Parathyroid adenoma (tissue), 2 donors: ENCODE measurements around the gene STK32C.

Experiments used
- H2AFZ ChIP-seq: fragments of 300-600 bp; sonication (generic); one replicate; pipeline ENCODE4 v1.7.0; 2017; ENCODE audit warnings: antibody characterized with exemption, mild to moderate bottlenecking
- H3K27ac ChIP-seq: fragments of 300-600 bp; sonication (generic); one replicate; pipeline ENCODE4 v1.7.0; 2017
- H3K27me3 ChIP-seq: fragments of 300-600 bp; sonication (generic); one replicate; pipeline ENCODE4 v1.7.0; 2017; ENCODE audit warnings: low read length; ENCODE audit not compliant: control insufficient read depth, insufficient read depth
- H3K36me3 ChIP-seq: fragments of 300-600 bp; sonication (generic); one replicate; pipeline ENCODE4 v1.7.0; 2017; ENCODE audit warnings: low read length; ENCODE audit not compliant: control insufficient read depth, insufficient read depth
- H3K4me1 ChIP-seq: fragments of 300-600 bp; sonication (generic); one replicate; pipeline ENCODE4 v1.7.0; 2017; ENCODE audit warnings: control low read depth
- H3K4me2 ChIP-seq: fragments of 300-600 bp; sonication (generic); one replicate; pipeline ENCODE4 v1.7.0; 2017; ENCODE audit warnings: low read length
- H3K4me3 ChIP-seq: fragments of 300-600 bp; sonication (generic); one replicate; pipeline ENCODE4 v1.7.0; 2017; ENCODE audit warnings: low read depth, low read length
- H3K79me2 ChIP-seq: fragments of 300-600 bp; sonication (generic); one replicate; pipeline ENCODE4 v1.7.0; 2017; ENCODE audit warnings: control low read depth
- H3K9ac ChIP-seq: fragments of 300-600 bp; sonication (generic); one replicate; pipeline ENCODE4 v1.7.0; 2017; ENCODE audit warnings: mild to moderate bottlenecking
- H3K9me3 ChIP-seq: fragments of 300-600 bp; sonication (generic); one replicate; pipeline ENCODE4 v1.7.0; 2017; ENCODE audit warnings: low read length; ENCODE audit not compliant: control insufficient read depth
- CTCF ChIP-seq: fragments of 300-600 bp; sonication (generic); IDR thresholded peaks from one replicate; pipeline ENCODE4 v1.7.0; 2017; ENCODE audit warnings: antibody characterized with exemption, mild to moderate bottlenecking
- donor health status: primary hyperparathyroidism.

Gene STK32C

GRCh38 chr10:132308587-132309470 is 1.1 kb upstream of the STK32C start:
- H2AFZ ChIP-seq = peak overlapping the region; percentile 92
- peaks cover 2% of the 10 kb centered on the region for H3K4me1 ChIP-seq
- no peaks in the 10 kb centered on the region for H3K36me3 ChIP-seq
- no peaks in the 10 kb centered on the region for H3K27me3 ChIP-seq
- peaks cover 1% of the 10 kb centered on the region for H3K79me2 ChIP-seq
- peak overlapping the region; percentile 86 for H3K4me2 ChIP-seq
- H3K4me3 ChIP-seq = peak overlapping the region; percentile 69
- no peak for TF ChIP-seq CTCF
- no peaks in the 10 kb centered on the region for H3K9me3 ChIP-seq
- no peak overlapping the region for H3K9ac ChIP-seq
- H3K27ac ChIP-seq = peak overlapping the region; percentile 76

GRCh38 chr10:132306864-132307751 is 642 bp downstream of the STK32C start:
- H3K9me3 ChIP-seq = no peaks in the 10 kb centered on the region
- H3K27ac ChIP-seq = no peak overlapping the region
- H3K27me3 ChIP-seq = no peaks in the 10 kb centered on the region
- no peak overlapping the region for H3K9ac ChIP-seq
- H3K36me3 ChIP-seq = no peaks in the 10 kb centered on the region
- peak overlapping the region; percentile 48 for H3K4me3 ChIP-seq
- H2AFZ ChIP-seq = peak overlapping the region; percentile 86
- no peak for TF ChIP-seq CTCF
- H3K4me2 ChIP-seq = peak overlapping the region; percentile 67
- H3K79me2 ChIP-seq = peaks cover 8% of the 10 kb centered on the region
- peaks cover 2% of the 10 kb centered on the region for H3K4me1 ChIP-seq

GRCh38 chr10:132306343-132306685 is 1.4 kb downstream of the STK32C start:
- Histone ChIP-seq H3K9ac (no peak overlapping the region), H3K79me2 (peaks cover 8% of the 10 kb centered on the region), H3K4me2 (no peak overlapping the region), H3K36me3 (no peaks in the 10 kb centered on the region), H3K27ac (no peak overlapping the region), H3K4me3 (no peak overlapping the region), H3K9me3 (no peaks in the 10 kb centered on the region), H3K27me3 (no peaks in the 10 kb centered on the region), H2AFZ (no peak overlapping the region), H3K4me1 (peaks cover 2% of the 10 kb centered on the region)
- no peak for TF ChIP-seq CTCF

- Histone ChIP-seq H2AFZ (no peak overlapping the region), H3K36me3 (no peaks in the 10 kb centered on the region), H3K9ac (no peak overlapping the region), H3K4me3 (no peak overlapping the region), H3K27ac (no peak overlapping the region), H3K4me1 (peaks cover 2% of the 10 kb centered on the region), H3K79me2 (peaks cover 8% of the 10 kb centered on the region), H3K27me3 (no peaks in the 10 kb centered on the region), H3K9me3 (no peaks in the 10 kb centered on the region), H3K4me2 (no peak overlapping the region)
- no peak for TF ChIP-seq CTCF
Observed at GRCh38 chr10:132305654-132306342, 2.0 kb downstream of the STK32C start.
